LNCAP (cell line): ENCODE measurements around the gene ABHD15.

Source experiments
- CTCF ChIP-seq: fragments of 450-650 bp; IDR thresholded peaks from 2 replicates; pipeline ENCODE4 v1.5.1; 2017; ENCODE audit warnings: mild to moderate bottlenecking

Gene ABHD15

DNA sequence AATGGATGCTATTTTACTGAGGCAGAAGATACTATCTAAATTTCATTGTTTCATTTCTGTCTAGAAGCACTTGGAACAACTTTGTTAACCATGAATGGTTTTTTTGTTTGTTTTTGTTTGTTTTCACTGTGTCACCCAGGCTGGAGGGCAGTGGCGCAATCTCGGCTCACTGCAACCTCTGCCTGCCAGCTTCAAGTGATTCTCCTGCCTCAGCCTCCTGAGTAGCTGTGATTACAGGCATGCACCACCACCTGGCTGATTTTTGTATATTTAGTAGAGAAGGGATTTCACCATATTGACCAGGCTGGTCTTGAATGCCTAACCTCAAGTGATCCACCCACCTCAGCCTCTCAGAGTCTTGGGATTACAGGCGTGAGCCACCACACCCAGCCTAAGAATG is 40.5 kb downstream of the ABHD15 start:
- TF ChIP-seq CTCF: no peak

GRCh38 chr17:29524692-29525091 is 42.1 kb downstream of the ABHD15 start:
- no peak for TF ChIP-seq CTCF

DNA sequence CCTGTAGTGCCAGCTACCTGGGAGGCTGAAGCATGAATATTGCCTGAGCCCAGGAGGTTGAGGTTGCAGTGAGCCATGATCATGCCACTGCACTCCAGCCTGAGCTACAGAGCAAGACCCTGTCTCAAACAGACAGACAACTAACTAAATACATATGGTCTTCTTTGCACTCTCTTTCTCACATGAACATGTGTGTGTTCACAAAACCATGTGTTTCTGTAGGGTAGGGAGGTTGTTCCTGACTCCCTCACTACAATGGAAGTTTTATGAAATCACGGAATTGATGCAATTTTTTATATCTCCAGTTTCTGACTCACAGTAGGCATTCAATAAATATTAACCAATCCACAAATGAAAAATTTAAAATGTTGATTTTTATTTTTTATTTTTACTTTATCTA is 48.5 kb downstream of the ABHD15 start:
- TF ChIP-seq CTCF: no peak

DNA sequence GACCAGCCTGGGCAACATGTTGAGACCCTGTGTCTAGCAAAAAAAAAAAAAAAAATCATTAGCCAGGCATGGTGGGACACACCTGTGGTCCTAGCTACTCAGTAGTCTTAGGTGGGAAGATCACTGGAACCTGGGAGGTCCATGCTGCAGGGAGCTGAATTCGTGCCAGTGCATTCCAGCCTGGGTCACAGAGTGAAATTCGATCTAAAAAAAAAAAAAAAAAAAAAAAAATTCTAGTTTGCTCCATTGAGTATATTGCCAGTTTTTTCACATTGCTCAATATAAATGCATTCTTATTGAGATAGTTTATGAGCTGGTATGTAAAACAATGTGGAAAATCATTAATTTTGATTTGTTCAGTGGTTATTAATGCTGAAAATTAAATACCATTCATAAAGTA is 52.0 kb downstream of the ABHD15 start:
- no peak for TF ChIP-seq CTCF

GRCh38 chr17:29510953-29511352 is 55.9 kb downstream of the ABHD15 start:
- no peak for TF ChIP-seq CTCF
